Trophoblast cell (in vitro differentiated cells and primary cell): Measurements from ENCODE around the gene DYNLT3.

Experiments used
- DNase-seq, 2 donors: peaks; one replicate each; pipeline ENCODE4 v3.0.0-alpha.2; 2016
- H2AFZ ChIP-seq: 2 replicates; pipeline ENCODE4 v1.6.1; 2013; ENCODE audit warnings: low read length, moderate library complexity, mild to moderate bottlenecking; ENCODE audit not compliant: insufficient read depth, poor library complexity
- H2AK5ac ChIP-seq: 2 replicates; pipeline ENCODE4 v1.6.1; 2013; ENCODE audit warnings: mild to moderate bottlenecking, low read length
- H2BK120ac ChIP-seq: 2 replicates; pipeline ENCODE4 v1.6.1; 2013; ENCODE audit warnings: low read length, mild to moderate bottlenecking, moderate library complexity; ENCODE audit not compliant: insufficient read depth, poor library complexity
- H2BK12ac ChIP-seq: 2 replicates; pipeline ENCODE4 v1.6.1; 2013; ENCODE audit warnings: mild to moderate bottlenecking, low read length, moderate library complexity
- H2BK5ac ChIP-seq: 2 replicates; pipeline ENCODE4 v1.6.1; 2013; ENCODE audit warnings: low read length, low read depth, moderate library complexity, mild to moderate bottlenecking; ENCODE audit not compliant: poor library complexity
- H3K14ac ChIP-seq: 2 replicates; pipeline ENCODE4 v1.6.1; 2013; ENCODE audit warnings: mild to moderate bottlenecking, low read length
- H3K18ac ChIP-seq: 2 replicates; pipeline ENCODE4 v1.6.1; 2013; ENCODE audit warnings: mild to moderate bottlenecking, low read length
- H3K23ac ChIP-seq: 2 replicates; pipeline ENCODE4 v1.6.1; 2013; ENCODE audit warnings: low read length
- H3K27ac ChIP-seq: 2 replicates; pipeline ENCODE4 v1.5.1; 2013; ENCODE audit warnings: low read depth, mild to moderate bottlenecking, inconsistent platforms, low read length, moderate library complexity
- H3K27me3 ChIP-seq: 2 replicates; pipeline ENCODE4 v1.6.1; 2013; ENCODE audit warnings: inconsistent platforms, mild to moderate bottlenecking, low read length, moderate library complexity; ENCODE audit not compliant: insufficient read depth
- H3K36me3 ChIP-seq, 2 experiments: 1 replicate in 1 of 2; 2 replicates in 1 of 2; pipeline ENCODE4 v1.6.1; 2013; ENCODE audit warnings: low read length in 2 of 2, mild to moderate bottlenecking in 2 of 2, moderate library complexity in 1 of 2; ENCODE audit not compliant: insufficient read depth in 2 of 2, control insufficient read depth in 1 of 2
- H3K4ac ChIP-seq: 2 replicates; pipeline ENCODE4 v1.6.1; 2013; ENCODE audit warnings: low read depth, mild to moderate bottlenecking, low read length, moderate library complexity
- H3K4me1 ChIP-seq, 2 experiments: 1 replicate in 1 of 2; 2 replicates in 1 of 2; pipeline ENCODE4 v1.6.1; 2013; ENCODE audit warnings: low read length in 2 of 2, mild to moderate bottlenecking in 2 of 2, moderate library complexity in 1 of 2; ENCODE audit not compliant: insufficient read depth in 2 of 2, control insufficient read depth in 1 of 2
- H3K4me2 ChIP-seq: 2 replicates; pipeline ENCODE4 v1.6.1; 2013; ENCODE audit warnings: inconsistent platforms, mild to moderate bottlenecking, low read length, moderate library complexity
- H3K4me3 ChIP-seq: 2 replicates; pipeline ENCODE4 v1.5.1; 2013; ENCODE audit warnings: mild to moderate bottlenecking, low read depth, low read length, inconsistent platforms
- H3K79me1 ChIP-seq: one replicate; pipeline ENCODE4 v1.6.1; 2013; ENCODE audit warnings: low read length
- H3K79me2 ChIP-seq: 2 replicates; pipeline ENCODE4 v1.6.1; 2013; ENCODE audit warnings: low read length, mild to moderate bottlenecking; ENCODE audit not compliant: control insufficient read depth, insufficient read depth, poor library complexity
- H3K9ac ChIP-seq: 2 replicates; pipeline ENCODE4 v1.6.1; 2013; ENCODE audit warnings: mild to moderate bottlenecking, low read length
- H3K9me3 ChIP-seq: 2 replicates; pipeline ENCODE4 v1.6.1; 2013; ENCODE audit warnings: low read depth, mild to moderate bottlenecking, control low read depth, inconsistent platforms, low read length; ENCODE audit not compliant: insufficient read depth
- H4K12ac ChIP-seq: 2 replicates; pipeline ENCODE4 v1.6.1; 2013; ENCODE audit warnings: low read depth, mild to moderate bottlenecking, low read length, moderate library complexity
- H4K8ac ChIP-seq: 2 replicates; pipeline ENCODE4 v1.6.1; 2013; ENCODE audit warnings: low read depth, mild to moderate bottlenecking, low read length, moderate library complexity
- H4K91ac ChIP-seq: one replicate; pipeline ENCODE4 v1.6.1; 2013; ENCODE audit warnings: low read depth, mild to moderate bottlenecking, low read length, moderate library complexity
- WGBS: extraction: QIAGEN DNeasy Blood & Tissue Kit; methylation state at CpG from one replicate; pipeline ENCODE4 v1.1.7; 2013; ENCODE audit warnings: missing lambda C conversion rate; ENCODE audit not compliant: insufficient read length, insufficient coverage; ENCODE audit errors: extremely low coverage; 5-methylcytosine and 5-hydroxymethylcytosine counted together

DYNLT3 gene

GRCh38 chrX:37888010-37888409 lies 40.6 kb upstream of the DYNLT3 start:
- Histone ChIP-seq H3K27ac (no peak overlapping the region), H4K91ac (peak overlapping the region; percentile 43)

GRCh38 chrX:37887347-37887746 lies 40.0 kb upstream of the DYNLT3 start:
- Histone ChIP-seq H4K12ac (no peak overlapping the region), H3K9me3 (no peaks in the 10 kb centered on the region), H3K27ac (no peak overlapping the region), H3K4me1 (no peaks in the 10 kb centered on the region), H3K79me1 (peaks cover 1% of the 10 kb centered on the region), H2AFZ (no peak overlapping the region), H4K91ac (no peak overlapping the region), H3K36me3 (no peaks in the 10 kb centered on the region), H2BK120ac (no peak overlapping the region), H3K18ac (no peak overlapping the region), H3K4ac (no peak overlapping the region), H2AK5ac (no peak overlapping the region), H2BK5ac (no peak overlapping the region), H3K14ac (no peak overlapping the region), H3K4me3 (no peak overlapping the region), H3K23ac (no peak overlapping the region), H3K4me2 (no peak overlapping the region), H3K27me3 (no peaks in the 10 kb centered on the region), H2BK12ac (no peak overlapping the region), H3K79me2 (no peaks in the 10 kb centered on the region), H4K8ac (no peak overlapping the region), H3K9ac (no peak overlapping the region)
- whole genome bisulfite sequencing, result no CpG with 5 or more reads among the region's 1 CpG
- DNase-seq, result no peak

More at GRCh38 chrX:37888010-37888409, 40.6 kb upstream of the DYNLT3 start:
- Histone ChIP-seq H3K4me2 (no peak overlapping the region), H3K36me3 (no peaks in the 10 kb centered on the region), H3K79me1 (no peaks in the 10 kb centered on the region), H2BK120ac (no peak overlapping the region), H3K18ac (no peak overlapping the region), H4K12ac (no peak overlapping the region), H3K4me3 (no peak overlapping the region), H3K14ac (no peak overlapping the region), H3K9me3 (no peaks in the 10 kb centered on the region), H2BK12ac (no peak overlapping the region), H4K8ac (no peak overlapping the region), H3K79me2 (no peaks in the 10 kb centered on the region), H3K4me1 (no peaks in the 10 kb centered on the region), H3K4ac (no peak overlapping the region), H3K27me3 (no peaks in the 10 kb centered on the region), H2AK5ac (no peak overlapping the region), H3K9ac (no peak overlapping the region), H2AFZ (no peak overlapping the region), H2BK5ac (no peak overlapping the region), H3K23ac (no peak overlapping the region)
- WGBS, result no CpG with 5 or more reads among the region's 5 CpGs
- DNase-seq, result no peak

GRCh38 chrX:37883196-37883595 lies 35.8 kb upstream of the DYNLT3 start:
- DNase-seq, result peak; percentile 32 to 52
- no peak overlapping the region for H2BK120ac ChIP-seq
- no peak overlapping the region for H2BK5ac ChIP-seq
- H4K8ac ChIP-seq, result no peak overlapping the region
- H3K36me3 ChIP-seq, result no peaks in the 10 kb centered on the region
- no peak overlapping the region for H3K14ac ChIP-seq
- peaks cover 1% of the 10 kb centered on the region for H3K79me1 ChIP-seq
- H3K18ac ChIP-seq, result no peak overlapping the region
- no CpG with 5 or more reads among the region's 2 CpGs for WGBS
- no peak overlapping the region for H3K4me2 ChIP-seq
- no peak overlapping the region for H3K4ac ChIP-seq
- H3K27me3 ChIP-seq, result no peaks in the 10 kb centered on the region
- H4K91ac ChIP-seq, result no peak overlapping the region
- no peak overlapping the region for H2BK12ac ChIP-seq
- H3K9ac ChIP-seq, result no peak overlapping the region
- no peaks in the 10 kb centered on the region for H3K4me1 ChIP-seq
- no peak overlapping the region for H2AFZ ChIP-seq
- no peak overlapping the region for H3K27ac ChIP-seq
- no peak overlapping the region for H3K4me3 ChIP-seq
- H3K9me3 ChIP-seq, result no peaks in the 10 kb centered on the region
- no peaks in the 10 kb centered on the region for H3K79me2 ChIP-seq
- H2AK5ac ChIP-seq, result no peak overlapping the region
- no peak overlapping the region for H3K23ac ChIP-seq
- no peak overlapping the region for H4K12ac ChIP-seq

GRCh38 chrX:37879692-37880091 lies 32.3 kb upstream of the DYNLT3 start:
- H3K9me3 ChIP-seq, result no peaks in the 10 kb centered on the region
- no CpG with 5 or more reads among the region's 1 CpG for WGBS
- H2BK12ac ChIP-seq, result no peak overlapping the region
- no peak overlapping the region for H3K14ac ChIP-seq
- no peak overlapping the region for H2BK120ac ChIP-seq
- H3K4me1 ChIP-seq, result no peaks in the 10 kb centered on the region
- H3K36me3 ChIP-seq, result no peaks in the 10 kb centered on the region
- no peak overlapping the region for H4K91ac ChIP-seq
- no peak overlapping the region for H4K12ac ChIP-seq
- no peak overlapping the region for H3K9ac ChIP-seq
- no peak overlapping the region for H3K4me3 ChIP-seq
- no peak for DNase-seq
- H2AK5ac ChIP-seq, result no peak overlapping the region
- H3K79me2 ChIP-seq, result no peaks in the 10 kb centered on the region
- no peak overlapping the region for H4K8ac ChIP-seq
- no peak overlapping the region for H3K4ac ChIP-seq
- H3K23ac ChIP-seq, result no peak overlapping the region
- H3K79me1 ChIP-seq, result peaks cover 1% of the 10 kb centered on the region
- no peak overlapping the region for H2AFZ ChIP-seq
- no peak overlapping the region for H3K18ac ChIP-seq
- no peak overlapping the region for H3K27ac ChIP-seq
- no peaks in the 10 kb centered on the region for H3K27me3 ChIP-seq
- no peak overlapping the region for H3K4me2 ChIP-seq
- no peak overlapping the region for H2BK5ac ChIP-seq
